Upper lobe of left lung (tissue), 4 donors: ENCODE measurements around the gene RNASE9.

ENCODE experiments used
- POLR2A ChIP-seq, 4 donors: fragments of 450-650 bp; IDR thresholded peaks; one replicate each; pipeline ENCODE4 v1.5.1; 2016 to 2017; ENCODE audit warnings: antibody characterized with exemption in 4 of 4, mild to moderate bottlenecking in 2 of 4
- POLR2AphosphoS5 ChIP-seq, 2 donors: sonication (generic); formaldehyde crosslinking; IDR thresholded peaks; one replicate each; pipeline ENCODE4 v1.5.1; 2017; ENCODE audit warnings: antibody characterized with exemption in 2 of 2
- TF ChIP-seq, protein P1 (sequence below), 6 experiments: fragments of 450-650 bp in 4 of 6; fragments of 200-600 bp in 2 of 6; sonication (generic) in 2 of 6; IDR thresholded peaks; one replicate each; pipeline ENCODE4 v1.5.1; 2016 to 2019; ENCODE audit warnings: antibody characterized with exemption in 6 of 6

- TF ChIP-seq, protein P1, sequence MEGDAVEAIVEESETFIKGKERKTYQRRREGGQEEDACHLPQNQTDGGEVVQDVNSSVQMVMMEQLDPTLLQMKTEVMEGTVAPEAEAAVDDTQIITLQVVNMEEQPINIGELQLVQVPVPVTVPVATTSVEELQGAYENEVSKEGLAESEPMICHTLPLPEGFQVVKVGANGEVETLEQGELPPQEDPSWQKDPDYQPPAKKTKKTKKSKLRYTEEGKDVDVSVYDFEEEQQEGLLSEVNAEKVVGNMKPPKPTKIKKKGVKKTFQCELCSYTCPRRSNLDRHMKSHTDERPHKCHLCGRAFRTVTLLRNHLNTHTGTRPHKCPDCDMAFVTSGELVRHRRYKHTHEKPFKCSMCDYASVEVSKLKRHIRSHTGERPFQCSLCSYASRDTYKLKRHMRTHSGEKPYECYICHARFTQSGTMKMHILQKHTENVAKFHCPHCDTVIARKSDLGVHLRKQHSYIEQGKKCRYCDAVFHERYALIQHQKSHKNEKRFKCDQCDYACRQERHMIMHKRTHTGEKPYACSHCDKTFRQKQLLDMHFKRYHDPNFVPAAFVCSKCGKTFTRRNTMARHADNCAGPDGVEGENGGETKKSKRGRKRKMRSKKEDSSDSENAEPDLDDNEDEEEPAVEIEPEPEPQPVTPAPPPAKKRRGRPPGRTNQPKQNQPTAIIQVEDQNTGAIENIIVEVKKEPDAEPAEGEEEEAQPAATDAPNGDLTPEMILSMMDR (IDR thresholded peaks at IDR 0.05) = no peak
- TF ChIP-seq POLR2A (IDR thresholded peaks at IDR 0.05) (no peak), POLR2AphosphoS5 (IDR thresholded peaks at IDR 0.05) (no peak)
Measured at GRCh38 chr14:20578325-20578724, 17.5 kb upstream of the RNASE9 start.
